GM21390 (cell line): ENCODE data around the gene MYCBP.

Experiments used
- ATAC-seq: cut with Tn5 transposase; IDR thresholded peaks from one replicate; pipeline ENCODE4 v1.9.1; 2021; ENCODE audit not compliant: unreplicated experiment

The MYCBP gene

GRCh38 chr1:38826886-38827285 is 46.3 kb downstream of the MYCBP start:
- no peak for ATAC-seq

- no peak for ATAC-seq
These were observed 46.9 kb downstream of the MYCBP start for GRCh38 chr1:38826262-38826661.

DNA sequence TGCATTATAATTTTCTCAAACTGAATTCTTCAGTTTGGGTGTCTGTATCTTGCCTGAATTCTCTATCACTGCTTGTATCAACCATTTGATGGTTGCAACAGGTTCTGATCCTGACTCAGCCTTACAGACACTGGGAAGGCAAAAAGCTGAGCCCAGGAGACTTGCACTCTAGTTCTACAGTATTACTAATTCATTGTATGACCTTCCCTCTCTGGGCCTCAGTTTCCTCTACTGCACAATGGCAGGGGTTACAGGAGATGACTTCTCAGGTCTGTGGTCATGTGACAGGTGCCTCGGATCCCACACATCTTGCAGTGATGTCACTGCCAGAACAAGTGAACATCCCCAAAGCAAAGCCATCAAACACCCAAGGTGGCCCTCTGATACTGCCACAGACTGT is 52.3 kb downstream of the MYCBP start:
- ATAC-seq: no peak

- ATAC-seq: no peak
These were observed 53.6 kb downstream of the MYCBP start for GRCh38 chr1:38819516-38819915.

GRCh38 chr1:38819040-38819439 is 54.1 kb downstream of the MYCBP start:
- no peak for ATAC-seq

GRCh38 chr1:38818175-38818976 is 54.8 kb downstream of the MYCBP start:
- no peak for ATAC-seq

DNA sequence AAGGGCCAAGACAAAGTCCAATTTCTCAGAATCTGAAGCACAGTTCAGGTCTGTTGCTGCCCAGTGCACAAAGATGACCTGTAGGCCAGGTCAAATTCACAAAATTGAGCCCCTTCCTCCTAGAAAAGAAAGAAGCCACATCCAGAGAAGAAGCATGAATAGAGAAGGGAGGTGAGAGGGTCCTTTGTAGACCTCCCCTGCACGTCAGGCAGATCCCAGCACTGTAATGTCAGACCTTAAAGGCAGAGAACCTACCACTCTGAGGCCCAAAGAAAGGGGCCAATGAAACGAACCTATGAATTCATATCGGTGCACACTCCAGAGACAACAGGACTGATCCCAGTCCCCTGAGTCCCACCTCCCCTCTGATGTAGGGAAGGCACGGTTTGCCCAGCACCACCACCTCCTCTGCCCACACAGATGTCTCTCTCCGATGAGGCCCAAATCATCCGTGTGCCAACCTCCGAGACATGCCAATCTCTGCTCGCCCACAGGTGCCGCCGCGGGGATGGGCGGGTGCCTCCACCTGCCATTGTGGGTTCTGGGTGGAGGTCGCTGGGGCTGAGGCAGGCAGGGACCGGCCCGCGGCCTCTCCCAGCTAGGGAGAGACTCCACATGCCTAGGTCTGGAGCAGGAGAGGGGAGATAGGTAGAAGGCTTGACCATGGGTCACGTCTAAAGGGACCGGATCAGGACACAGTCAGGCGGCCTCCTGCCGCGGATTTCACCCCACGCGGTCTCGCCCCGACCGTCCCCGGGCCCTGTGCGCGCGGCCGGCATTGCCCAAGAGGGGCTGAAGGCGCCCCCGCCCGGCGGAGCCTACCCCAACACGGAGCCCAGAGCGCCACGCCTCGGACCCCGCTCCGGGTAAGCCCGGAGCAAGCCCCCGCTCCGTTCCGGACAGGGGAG is 55.6 kb downstream of the MYCBP start:
- ATAC-seq: no peak

GRCh38 chr1:38815903-38816627 is 57.1 kb downstream of the MYCBP start:
- peak; percentile 86 for ATAC-seq

- no peak for ATAC-seq
These were observed 58.1 kb downstream of the MYCBP start for GRCh38 chr1:38814984-38815464.

DNA sequence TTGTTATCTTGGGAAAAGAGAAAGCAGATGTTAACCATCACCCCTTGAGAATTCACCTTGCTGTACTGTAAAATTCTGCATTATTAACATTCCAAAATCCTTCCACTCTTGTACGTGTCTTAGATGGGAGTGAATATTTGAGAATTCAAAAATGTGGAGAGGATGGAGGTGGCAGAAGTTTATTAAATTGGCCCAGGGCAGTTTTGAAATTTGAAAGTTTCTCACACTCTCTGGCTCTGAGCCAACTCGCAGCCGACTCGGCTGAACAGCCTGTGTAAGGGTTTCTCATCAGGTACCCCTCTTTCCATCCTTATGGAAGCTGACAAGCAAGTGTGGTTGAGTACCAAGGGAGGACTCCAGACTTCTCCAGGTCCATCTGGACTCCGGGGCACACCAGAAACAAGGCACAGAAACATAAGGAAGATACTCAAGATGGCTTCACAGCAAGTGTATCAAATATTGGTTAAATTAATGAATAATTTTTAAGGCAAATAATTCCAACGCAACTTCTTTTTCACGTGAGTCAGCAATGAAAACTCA is 58.6 kb downstream of the MYCBP start:
- ATAC-seq: no peak

- no peak for ATAC-seq
These were observed 60.2 kb downstream of the MYCBP start for GRCh38 chr1:38812981-38813380.
